Liver (tissue), 9 donors: ENCODE results near the gene ASPDH. TPM values are rescaled to one million over a fixed set of nuclear protein-coding genes. Genes with fewer than 3 reads are reported as not detected.
"Not testable (repeated sequence)": the region's sequence is repeated elsewhere in the genome, so short reads cannot be mapped to it uniquely, and the experiment has no call there.

Experiments
- DNase-seq: peaks from one replicate; pipeline ENCODE4 v3.0.0-alpha.2; 2017; ENCODE audit warnings: low spot score
- H3K27ac ChIP-seq, 2 donors: one replicate each; pipeline ENCODE4 v1.7.0; 2013; ENCODE audit warnings: inconsistent platforms in 2 of 2, low read length in 2 of 2, control low read depth in 1 of 2, low read depth in 1 of 2, mild to moderate bottlenecking in 1 of 2
- H3K27me3 ChIP-seq, 4 donors: one replicate each; pipeline versions ENCODE4 v1.6.1 to v1.7.0; 2013; ENCODE audit warnings: low read length in 3 of 4, inconsistent platforms in 1 of 4, mild to moderate bottlenecking in 1 of 4, moderate library complexity in 1 of 4; ENCODE audit not compliant: control insufficient read depth in 4 of 4, insufficient read depth in 4 of 4
- H3K36me3 ChIP-seq, 4 donors: one replicate each; pipeline versions ENCODE4 v1.6.1 to v1.7.0; 2013; ENCODE audit warnings: low read length in 3 of 4, mild to moderate bottlenecking in 3 of 4, low read depth in 1 of 4, moderate library complexity in 1 of 4; ENCODE audit not compliant: control insufficient read depth in 4 of 4, insufficient read depth in 3 of 4
- H3K4me1 ChIP-seq, 4 donors: one replicate each; pipeline versions ENCODE4 v1.6.1 to v1.7.0; 2013; ENCODE audit warnings: low read length in 3 of 4, mild to moderate bottlenecking in 3 of 4, moderate library complexity in 1 of 4; ENCODE audit not compliant: control insufficient read depth in 4 of 4, insufficient read depth in 4 of 4
- H3K4me3 ChIP-seq, 3 donors: one replicate each; pipeline versions ENCODE4 v1.6.1 to v1.7.0; 2013; ENCODE audit warnings: low read length in 3 of 3, control low read depth in 1 of 3, low read depth in 1 of 3, mild to moderate bottlenecking in 1 of 3
- H3K9ac ChIP-seq, 2 donors: one replicate each; pipeline ENCODE4 v1.7.0; 2013; ENCODE audit warnings: low read length in 2 of 2, mild to moderate bottlenecking in 2 of 2, moderate library complexity in 2 of 2, control low read depth in 1 of 2, low read depth in 1 of 2
- H3K9me3 ChIP-seq, 4 donors: one replicate each; pipeline versions ENCODE4 v1.6.1 to v1.7.0; 2013; ENCODE audit warnings: low read length in 3 of 4; ENCODE audit not compliant: control insufficient read depth in 4 of 4
- GABPA ChIP-seq, 2 donors: IDR thresholded peaks in 1 of 2; conservative IDR thresholded peaks in 1 of 2; 2 replicates each; pipeline ENCODE4 v1.6.1; 2016; ENCODE audit warnings: antibody characterized with exemption in 2 of 2, mild to moderate bottlenecking in 1 of 2, moderate library complexity in 1 of 2
- HNF4A ChIP-seq, 2 donors: conservative IDR thresholded peaks; 2 replicates each; pipeline ENCODE4 v1.6.1; 2016; ENCODE audit warnings: antibody characterized with exemption in 2 of 2, mild to moderate bottlenecking in 2 of 2
- HNF4G ChIP-seq: IDR thresholded peaks from 2 replicates; pipeline ENCODE4 v1.6.1; 2016; ENCODE audit warnings: antibody characterized with exemption
- JUND ChIP-seq, 2 donors: IDR thresholded peaks; 2 replicates each; pipeline ENCODE4 v1.6.1; 2016; ENCODE audit warnings: antibody characterized with exemption in 2 of 2
- NR2F2 ChIP-seq: IDR thresholded peaks from 2 replicates; pipeline ENCODE4 v1.6.1; 2016; ENCODE audit warnings: antibody characterized with exemption
- RAD21 ChIP-seq, 2 donors: IDR thresholded peaks; 2 replicates each; pipeline ENCODE4 v1.6.1; 2016; ENCODE audit warnings: antibody characterized with exemption in 2 of 2, mild to moderate bottlenecking in 2 of 2
- TAF1 ChIP-seq: conservative IDR thresholded peaks from 2 replicates; pipeline ENCODE4 v1.6.1; 2016; ENCODE audit warnings: antibody characterized with exemption, mild to moderate bottlenecking
- WGBS: extraction: QIAGEN DNeasy Blood & Tissue Kit; methylation state at CpG from one replicate; pipeline ENCODE4 v1.1.7; 2013; 5-methylcytosine and 5-hydroxymethylcytosine counted together
- polyA plus RNA-seq, 2 donors: library from polyadenylated mRNA; stranded (reverse) in 1 of 2; unstranded in 1 of 2; fragments of 200-250 nt in 1 of 2; fragments of >200 nt in 1 of 2; fragmentation: Nextera tagmentation in 1 of 2; extraction: Ambion mirVana in 1 of 2; gene quantifications; one replicate each; pipeline versions ENCODE4 v1.2.1 to v1.2.3, GENCODE V29; 2013 to 2015
- total RNA-seq, 2 donors: library from RNA; depleted of rRNA; stranded (reverse); fragments of >200 nt; gene quantifications; one replicate each; pipeline ENCODE4 v1.2.3, GENCODE V29; 2014
- TF ChIP-seq, protein P1 (sequence below): IDR thresholded peaks from 2 replicates; pipeline ENCODE4 v1.6.1; 2016; ENCODE audit warnings: antibody characterized with exemption
- TF ChIP-seq, protein P2 (sequence below): IDR thresholded peaks from 2 replicates; pipeline ENCODE4 v1.6.1; 2016; ENCODE audit warnings: antibody characterized with exemption, mild to moderate bottlenecking
- TF ChIP-seq, protein P3 (sequence below): fragments of 150-350 bp; IDR thresholded peaks from 2 replicates; pipeline ENCODE4 v1.5.1; 2017; ENCODE audit warnings: improper control_type of control experiment, low read depth, low read length; ENCODE audit not compliant: missing input control
- TF ChIP-seq, protein P4 (sequence below): IDR thresholded peaks from 2 replicates; pipeline ENCODE4 v1.6.1; 2016; ENCODE audit warnings: antibody characterized with exemption
- donor health status: healthy.
- donor health status: healthy.
- donor health status: healthy.
- donor health status: healthy.
- donor health status: healthy.

The ASPDH gene
- total and polyA plus RNA-seq, 4 donors: 7.3 to 82.0 (median 37.1) TPM

DNA sequence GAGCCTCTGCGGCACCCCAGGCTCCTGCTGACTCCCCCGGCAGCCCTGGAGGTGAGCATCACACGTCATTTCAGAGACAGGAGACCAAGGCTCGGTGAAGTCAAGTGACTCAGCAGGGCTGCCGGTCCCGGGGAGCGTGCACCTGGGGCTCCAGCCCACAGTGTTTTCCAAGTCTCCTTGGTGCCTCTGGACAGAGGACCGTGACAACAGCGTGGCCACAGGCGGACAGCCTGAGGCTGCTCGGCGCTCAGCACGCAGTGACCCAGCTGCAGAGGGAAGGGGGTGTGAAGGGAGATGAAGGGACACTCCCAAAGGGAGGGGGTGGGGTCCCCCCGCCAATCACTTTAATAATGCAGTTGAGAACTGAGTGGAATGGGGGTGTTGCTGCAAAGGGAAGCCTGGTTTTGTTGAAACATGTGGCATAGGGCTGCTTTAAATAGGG lies 17.5 kb upstream of the ASPDH start:
- Histone ChIP-seq H3K4me3 (no peak overlapping the region), H3K27me3 (peaks cover 0 to 6% (median 0%) of the 10 kb centered on the region in 4 donors), H3K36me3 (no peaks in the 10 kb centered on the region), H3K4me1 (no peaks in the 10 kb centered on the region), H3K9me3 (peaks cover 0 to 6% (median 2%) of the 10 kb centered on the region in 4 donors), H3K27ac (no peak overlapping the region), H3K9ac (no peak overlapping the region)
- 56% methylated on average over 14 of the region's 14 CpGs for WGBS
- TF ChIP-seq, protein P1, sequence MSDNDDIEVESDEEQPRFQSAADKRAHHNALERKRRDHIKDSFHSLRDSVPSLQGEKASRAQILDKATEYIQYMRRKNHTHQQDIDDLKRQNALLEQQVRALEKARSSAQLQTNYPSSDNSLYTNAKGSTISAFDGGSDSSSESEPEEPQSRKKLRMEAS: no peak
- TF ChIP-seq, protein P2, sequence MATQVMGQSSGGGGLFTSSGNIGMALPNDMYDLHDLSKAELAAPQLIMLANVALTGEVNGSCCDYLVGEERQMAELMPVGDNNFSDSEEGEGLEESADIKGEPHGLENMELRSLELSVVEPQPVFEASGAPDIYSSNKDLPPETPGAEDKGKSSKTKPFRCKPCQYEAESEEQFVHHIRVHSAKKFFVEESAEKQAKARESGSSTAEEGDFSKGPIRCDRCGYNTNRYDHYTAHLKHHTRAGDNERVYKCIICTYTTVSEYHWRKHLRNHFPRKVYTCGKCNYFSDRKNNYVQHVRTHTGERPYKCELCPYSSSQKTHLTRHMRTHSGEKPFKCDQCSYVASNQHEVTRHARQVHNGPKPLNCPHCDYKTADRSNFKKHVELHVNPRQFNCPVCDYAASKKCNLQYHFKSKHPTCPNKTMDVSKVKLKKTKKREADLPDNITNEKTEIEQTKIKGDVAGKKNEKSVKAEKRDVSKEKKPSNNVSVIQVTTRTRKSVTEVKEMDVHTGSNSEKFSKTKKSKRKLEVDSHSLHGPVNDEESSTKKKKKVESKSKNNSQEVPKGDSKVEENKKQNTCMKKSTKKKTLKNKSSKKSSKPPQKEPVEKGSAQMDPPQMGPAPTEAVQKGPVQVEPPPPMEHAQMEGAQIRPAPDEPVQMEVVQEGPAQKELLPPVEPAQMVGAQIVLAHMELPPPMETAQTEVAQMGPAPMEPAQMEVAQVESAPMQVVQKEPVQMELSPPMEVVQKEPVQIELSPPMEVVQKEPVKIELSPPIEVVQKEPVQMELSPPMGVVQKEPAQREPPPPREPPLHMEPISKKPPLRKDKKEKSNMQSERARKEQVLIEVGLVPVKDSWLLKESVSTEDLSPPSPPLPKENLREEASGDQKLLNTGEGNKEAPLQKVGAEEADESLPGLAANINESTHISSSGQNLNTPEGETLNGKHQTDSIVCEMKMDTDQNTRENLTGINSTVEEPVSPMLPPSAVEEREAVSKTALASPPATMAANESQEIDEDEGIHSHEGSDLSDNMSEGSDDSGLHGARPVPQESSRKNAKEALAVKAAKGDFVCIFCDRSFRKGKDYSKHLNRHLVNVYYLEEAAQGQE: no peak
- TF ChIP-seq, protein P3, sequence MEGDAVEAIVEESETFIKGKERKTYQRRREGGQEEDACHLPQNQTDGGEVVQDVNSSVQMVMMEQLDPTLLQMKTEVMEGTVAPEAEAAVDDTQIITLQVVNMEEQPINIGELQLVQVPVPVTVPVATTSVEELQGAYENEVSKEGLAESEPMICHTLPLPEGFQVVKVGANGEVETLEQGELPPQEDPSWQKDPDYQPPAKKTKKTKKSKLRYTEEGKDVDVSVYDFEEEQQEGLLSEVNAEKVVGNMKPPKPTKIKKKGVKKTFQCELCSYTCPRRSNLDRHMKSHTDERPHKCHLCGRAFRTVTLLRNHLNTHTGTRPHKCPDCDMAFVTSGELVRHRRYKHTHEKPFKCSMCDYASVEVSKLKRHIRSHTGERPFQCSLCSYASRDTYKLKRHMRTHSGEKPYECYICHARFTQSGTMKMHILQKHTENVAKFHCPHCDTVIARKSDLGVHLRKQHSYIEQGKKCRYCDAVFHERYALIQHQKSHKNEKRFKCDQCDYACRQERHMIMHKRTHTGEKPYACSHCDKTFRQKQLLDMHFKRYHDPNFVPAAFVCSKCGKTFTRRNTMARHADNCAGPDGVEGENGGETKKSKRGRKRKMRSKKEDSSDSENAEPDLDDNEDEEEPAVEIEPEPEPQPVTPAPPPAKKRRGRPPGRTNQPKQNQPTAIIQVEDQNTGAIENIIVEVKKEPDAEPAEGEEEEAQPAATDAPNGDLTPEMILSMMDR: no peak
- TF ChIP-seq JUND (IDR thresholded peaks at IDR 0.05) (no peak), NR2F2 (no peak), RAD21 (IDR thresholded peaks at IDR 0.05) (no peak), HNF4G (no peak), HNF4A (conservative IDR thresholded peaks at IDR 0.05) (no peak), TAF1 (no peak), GABPA (IDR thresholded peaks at IDR 0.05 in 1 of 2, conservative IDR thresholded peaks at IDR 0.05 in 1 of 2) (no peak)
- TF ChIP-seq, protein P4, sequence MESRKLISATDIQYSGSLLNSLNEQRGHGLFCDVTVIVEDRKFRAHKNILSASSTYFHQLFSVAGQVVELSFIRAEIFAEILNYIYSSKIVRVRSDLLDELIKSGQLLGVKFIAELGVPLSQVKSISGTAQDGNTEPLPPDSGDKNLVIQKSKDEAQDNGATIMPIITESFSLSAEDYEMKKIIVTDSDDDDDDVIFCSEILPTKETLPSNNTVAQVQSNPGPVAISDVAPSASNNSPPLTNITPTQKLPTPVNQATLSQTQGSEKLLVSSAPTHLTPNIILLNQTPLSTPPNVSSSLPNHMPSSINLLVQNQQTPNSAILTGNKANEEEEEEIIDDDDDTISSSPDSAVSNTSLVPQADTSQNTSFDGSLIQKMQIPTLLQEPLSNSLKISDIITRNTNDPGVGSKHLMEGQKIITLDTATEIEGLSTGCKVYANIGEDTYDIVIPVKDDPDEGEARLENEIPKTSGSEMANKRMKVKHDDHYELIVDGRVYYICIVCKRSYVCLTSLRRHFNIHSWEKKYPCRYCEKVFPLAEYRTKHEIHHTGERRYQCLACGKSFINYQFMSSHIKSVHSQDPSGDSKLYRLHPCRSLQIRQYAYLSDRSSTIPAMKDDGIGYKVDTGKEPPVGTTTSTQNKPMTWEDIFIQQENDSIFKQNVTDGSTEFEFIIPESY: no peak
- no peak for DNase-seq

DNA sequence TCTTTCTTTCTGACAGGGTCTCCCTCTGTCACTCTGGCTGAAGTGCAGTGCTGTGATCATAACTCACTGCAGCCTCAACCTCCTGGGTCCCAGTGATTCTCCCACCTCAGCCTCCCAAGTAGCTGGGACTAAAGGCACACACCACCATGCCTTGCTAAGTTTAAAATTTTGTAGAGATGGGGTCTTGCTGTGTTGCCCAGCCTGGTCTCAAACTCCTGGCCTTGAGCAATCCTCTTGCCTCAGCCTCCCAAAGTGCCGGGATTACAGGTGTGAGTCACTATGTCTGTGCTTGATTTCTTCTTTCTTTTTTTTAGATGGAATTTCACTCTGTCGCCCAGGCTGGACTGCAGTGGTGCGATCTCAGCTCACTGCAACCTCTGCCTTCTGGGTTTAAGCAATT lies 14.3 kb upstream of the ASPDH start:
- WGBS: 86% methylated on average over 3 of the region's 3 CpGs
- not testable (repeated sequence) for H3K4me1 ChIP-seq, H3K9me3 ChIP-seq, DNase-seq, H3K27me3 ChIP-seq, H3K36me3 ChIP-seq, H3K4me3 ChIP-seq, H3K9ac ChIP-seq, H3K27ac ChIP-seq
